Breast epithelium (tissue), 3 donors: ENCODE measurements around the gene CCDC85A.

ENCODE experiments used
- CTCF ChIP-seq, 3 donors: fragments of 450-650 bp; IDR thresholded peaks; one replicate each; pipeline ENCODE4 v1.5.1; 2016 to 2017; ENCODE audit warnings: antibody characterized with exemption in 3 of 3, mild to moderate bottlenecking in 3 of 3, moderate library complexity in 3 of 3
- POLR2AphosphoS5 ChIP-seq, 3 donors: sonication (generic); formaldehyde crosslinking; IDR thresholded peaks; one replicate each; pipeline ENCODE4 v1.6.1; 2017; ENCODE audit warnings: antibody characterized with exemption in 3 of 3

- TF ChIP-seq CTCF (IDR thresholded peaks at IDR 0.05) (no peak), POLR2AphosphoS5 (IDR thresholded peaks at IDR 0.05) (no peak)
Measured at GRCh38 chr2:56239030-56239429, 55.2 kb downstream of the CCDC85A start.
